PC-9 (cell line): Measurements from ENCODE around the gene VDAC2. TPM values are rescaled to one million over a fixed set of nuclear protein-coding genes. Genes with fewer than 3 reads are reported as not detected.

Experiments
- BruUV-seq: library from RNA; stranded (reverse); fragments of 400-500 nt; replicated peaks from 2 replicates; lab custom pipeline; 2021; lab: Mats Ljungman, UMichigan
- CTCF ChIA-PET: fragments of 300-600 bp; sonication (Branson Sonifier 250); formaldehyde crosslinking; loops from one replicate; lab custom pipeline; 2022; ENCODE audit warnings: antibody characterized with exemption; lab: Charles Lee
- POLR2A ChIA-PET: fragments of 300-600 bp; sonication (Branson Sonifier 250); formaldehyde crosslinking; loops from one replicate; lab custom pipeline; 2022; ENCODE audit warnings: antibody characterized with exemption; ENCODE audit not compliant: unreplicated experiment; lab: Charles Lee
- DNase-seq, 2 experiments: peaks; one replicate each; pipeline versions ENCODE4 v3.0.0 to v3.0.0-alpha.2; 2015 to 2022; ENCODE audit warnings: mixed read lengths in 1 of 2
- H2AFZ ChIP-seq: fragments of 200-600 bp; sonication (generic); 2 replicates; pipeline ENCODE4 v1.8.1; 2017; ENCODE audit warnings: antibody characterized with exemption
- H3F3A ChIP-seq: fragments of 200-600 bp; sonication (generic); 2 replicates; pipeline ENCODE4 v1.8.1; 2017; ENCODE audit warnings: antibody characterized with exemption, mild to moderate bottlenecking, low read depth; ENCODE audit not compliant: insufficient read depth
- H3K27ac ChIP-seq: fragments of 200-600 bp; sonication (generic); 2 replicates; pipeline ENCODE4 v1.6.1; 2016; ENCODE audit warnings: mixed run types
- H3K27me3 ChIP-seq: fragments of 200-600 bp; sonication (generic); 2 replicates; pipeline ENCODE4 v1.6.1; 2016; ENCODE audit warnings: low read depth, mixed run types; ENCODE audit not compliant: insufficient read depth
- H3K36me3 ChIP-seq: fragments of 200-600 bp; sonication (generic); 2 replicates; pipeline ENCODE4 v1.6.1; 2016; ENCODE audit warnings: low read depth, mixed run types
- H3K4me1 ChIP-seq: fragments of 200-600 bp; sonication (generic); replicated peaks from 2 replicates; pipeline ENCODE4 v1.6.1; 2016; ENCODE audit warnings: mixed run types; ENCODE audit not compliant: insufficient read depth
- H3K4me2 ChIP-seq: fragments of 200-600 bp; sonication (generic); 2 replicates; pipeline ENCODE4 v1.6.1; 2017; ENCODE audit warnings: mixed run types
- H3K4me3 ChIP-seq: fragments of 200-600 bp; sonication (generic); 2 replicates; pipeline ENCODE4 v1.6.1; 2016; ENCODE audit warnings: mixed run types
- H3K79me2 ChIP-seq: fragments of 200-600 bp; sonication (generic); 2 replicates; pipeline ENCODE4 v1.6.1; 2017; ENCODE audit warnings: low read depth, mixed run types
- H3K9me2 ChIP-seq: fragments of 200-600 bp; sonication (generic); 2 replicates; pipeline ENCODE4 v1.8.1; 2017; ENCODE audit warnings: mild to moderate bottlenecking; ENCODE audit not compliant: insufficient read depth
- H3K9me3 ChIP-seq: fragments of 200-600 bp; sonication (generic); 2 replicates; pipeline ENCODE4 v1.8.1; 2016; ENCODE audit warnings: low read depth; ENCODE audit not compliant: insufficient read depth
- H4K20me1 ChIP-seq: fragments of 200-600 bp; sonication (generic); 2 replicates; pipeline ENCODE4 v1.8.1; 2017; ENCODE audit not compliant: insufficient read depth
- CTCF ChIP-seq: fragments of 200-600 bp; sonication (generic); conservative IDR thresholded peaks from 2 replicates; pipeline ENCODE4 v1.6.1; 2017; ENCODE audit warnings: mixed run types, antibody characterized with exemption, mild to moderate bottlenecking, moderate library complexity
- EZH2 ChIP-seq: fragments of 200-600 bp; sonication (generic); IDR thresholded peaks from 2 replicates; pipeline ENCODE4 v1.8.0; 2017; ENCODE audit warnings: antibody characterized with exemption, low read depth
- intact Hi-C: fragments of 100-400 bp; cut with micrococcal nuclease; formaldehyde crosslinking; loops from one replicate; pipeline ENCODE4 v1.10.0; 2022; ENCODE audit not compliant: unreplicated experiment
- total RNA-seq: library from RNA; stranded (reverse); gene quantifications from 2 replicates; pipeline ENCODE4 v1.2.3, GENCODE V29; 2021

Gene VDAC2
- total RNA-seq, 1 experiment from 2014 or later = 243 TPM

DNA sequence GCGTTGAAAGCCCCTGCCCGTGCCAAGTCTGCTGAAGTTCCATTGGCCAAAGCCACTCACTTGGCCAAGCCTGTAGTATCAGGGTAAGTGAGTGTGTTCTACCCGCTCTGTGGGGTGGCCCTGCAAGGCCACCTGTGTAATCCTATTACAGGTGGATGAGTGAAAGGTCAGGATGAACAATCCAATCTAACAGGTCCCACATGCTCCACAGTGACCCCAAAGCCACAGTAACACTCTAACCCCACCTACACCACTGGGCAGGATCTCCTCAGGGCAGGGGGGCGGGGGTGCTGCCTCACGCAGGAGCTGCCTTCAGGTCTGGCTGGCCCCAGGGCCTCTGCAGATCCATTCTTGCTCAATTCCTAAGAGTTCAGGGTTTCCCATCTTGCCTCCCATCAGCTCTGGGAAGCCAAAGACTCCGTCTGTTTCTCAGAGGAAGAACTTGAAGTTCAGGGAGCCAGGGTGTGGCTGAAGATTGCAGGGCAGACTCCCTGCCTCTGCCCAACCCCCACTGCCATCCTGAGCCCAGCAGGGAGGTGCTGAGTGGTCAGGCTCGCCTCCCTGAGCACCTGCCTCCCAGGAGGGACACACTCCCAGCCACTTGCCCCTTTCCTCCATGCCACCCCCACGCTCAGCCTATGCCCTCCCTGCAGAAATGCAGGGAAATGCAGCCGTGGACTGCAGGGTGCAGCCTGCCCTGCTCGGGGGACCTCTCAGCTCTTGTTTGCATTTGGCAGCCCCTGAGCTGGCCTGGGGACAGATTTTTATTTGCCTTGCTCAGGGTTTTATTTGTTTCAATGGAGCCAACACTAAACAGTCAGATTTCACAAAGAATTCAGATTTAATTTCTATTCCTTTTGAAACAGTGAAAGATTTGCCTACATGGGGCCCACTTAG, 35.0 kb downstream of the VDAC2 start:
- Histone ChIP-seq H3K79me2 (no peaks in the 10 kb centered on the region), H3K4me1 (peaks cover 81% of the 10 kb centered on the region), H2AFZ (no peak overlapping the region), H3K9me3 (no peaks in the 10 kb centered on the region), H3F3A (peaks cover 44% of the 10 kb centered on the region), H3K4me3 (no peak overlapping the region; the same call in 1 of the 2 replicates), H3K36me3 (no peaks in the 10 kb centered on the region), H3K9me2 (no peaks in the 10 kb centered on the region), H3K4me2 (peak overlapping the region; percentile 65), H3K27ac (peak overlapping the region; percentile 96), H4K20me1 (no peaks in the 10 kb centered on the region), H3K27me3 (no peaks in the 10 kb centered on the region)
- peak; percentile 87 to 99 for DNase-seq
- BruUV-seq = no TSS peak
- ChIA-PET CTCF (interaction anchor here (1.0 to 1.3 kb wide), 2 partner anchors 10 to 50 kb away, joined by 4 to 5 read pairs; partner anchors contain the start of gene COMTD1), POLR2A (interaction anchor here (0.6 kb wide), 1 partner anchor 804 kb away, joined by 6 read pairs; no protein-coding TSS in a partner anchor)
- intact Hi-C loops = loop anchor here (1.0 to 10.0 kb wide), 3 partner anchors 50 to 149 kb away; no protein-coding TSS in a partner anchor
- no peak for TF ChIP-seq CTCF
- no peak for TF ChIP-seq EZH2

DNA sequence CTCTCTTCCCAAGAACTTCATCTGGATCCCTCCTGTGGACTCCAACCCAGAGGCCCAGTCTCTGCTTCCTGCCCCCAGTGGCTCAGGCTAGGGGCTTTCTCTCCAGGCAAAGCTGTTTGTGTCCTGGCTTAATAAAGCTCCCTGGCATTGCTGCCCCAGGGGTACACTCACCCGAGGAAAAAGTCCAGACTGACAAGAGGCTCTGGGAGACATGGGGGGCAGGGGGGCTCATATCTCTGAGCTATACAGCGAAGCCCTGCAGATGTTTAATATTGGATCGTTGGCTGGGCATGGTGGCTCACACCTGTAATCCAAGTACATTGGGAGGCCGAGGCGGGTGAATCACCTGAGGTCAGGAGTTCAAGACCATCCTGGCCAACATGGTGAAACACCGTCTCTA, 35.9 kb downstream of the VDAC2 start:
- Histone ChIP-seq H3K79me2 (no peaks in the 10 kb centered on the region), H3K27me3 (no peaks in the 10 kb centered on the region), H3K4me1 (peaks cover 85% of the 10 kb centered on the region), H3F3A (peaks cover 48% of the 10 kb centered on the region), H3K4me3 (no peak overlapping the region), H4K20me1 (no peaks in the 10 kb centered on the region), H2AFZ (no peak overlapping the region), H3K9me2 (no peaks in the 10 kb centered on the region), H3K27ac (peak overlapping the region; percentile 96), H3K9me3 (no peaks in the 10 kb centered on the region), H3K36me3 (no peaks in the 10 kb centered on the region), H3K4me2 (peak overlapping the region; percentile 65)
- ChIA-PET CTCF (interaction anchor here (1.0 kb wide), 1 partner anchor 49 kb away, joined by 4 read pairs; no protein-coding TSS in a partner anchor), POLR2A (interaction anchor here (0.6 kb wide), 1 partner anchor 805 kb away, joined by 6 read pairs; no protein-coding TSS in a partner anchor)
- no TSS peak for BruUV-seq
- TF ChIP-seq EZH2 = no peak
- no peak for TF ChIP-seq CTCF
- intact Hi-C loops = loop anchor here (10.0 kb wide), 1 partner anchor 108 kb away; no protein-coding TSS in a partner anchor
- peak in 1 of 2 experiments; percentile 32 for DNase-seq

DNA sequence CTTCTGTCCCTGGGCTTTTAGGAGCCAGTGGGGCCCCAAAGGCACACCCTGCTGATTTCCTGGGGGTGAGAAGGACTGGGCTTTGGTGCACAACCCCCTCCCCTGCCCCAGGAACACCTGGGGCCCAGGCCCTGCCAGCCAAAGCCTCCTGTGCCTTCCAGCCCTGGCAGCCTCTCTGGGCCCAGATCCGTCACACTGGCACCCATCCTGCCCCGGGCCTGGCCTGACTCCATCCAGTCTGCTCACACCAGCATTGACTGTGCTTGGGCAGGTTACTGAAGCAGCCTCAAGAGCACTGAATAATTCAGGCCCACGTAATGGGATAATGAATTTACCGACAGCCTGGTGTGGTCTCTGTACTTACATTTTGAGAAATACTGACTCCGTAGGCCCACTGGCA, 37.2 kb downstream of the VDAC2 start:
- CTCF ChIA-PET = no interaction called here
- no peaks in the 10 kb centered on the region for H3K9me2 ChIP-seq
- no peaks in the 10 kb centered on the region for H3K79me2 ChIP-seq
- POLR2A ChIA-PET = no interaction called here
- H3K4me3 ChIP-seq = no peak overlapping the region
- peaks cover 49% of the 10 kb centered on the region for H3F3A ChIP-seq
- peak overlapping the region; percentile 96 for H3K27ac ChIP-seq
- peaks cover 4% of the 10 kb centered on the region; the same call in 1 of the 2 replicates for H3K9me3 ChIP-seq
- peak overlapping the region; percentile 13 for H3K4me2 ChIP-seq
- H3K27me3 ChIP-seq = no peaks in the 10 kb centered on the region
- no peaks in the 10 kb centered on the region for H3K36me3 ChIP-seq
- H4K20me1 ChIP-seq = no peaks in the 10 kb centered on the region
- no peak overlapping the region for H2AFZ ChIP-seq
- peaks cover 90% of the 10 kb centered on the region for H3K4me1 ChIP-seq
- DNase-seq = no peak
- intact Hi-C loops = loop anchor here (10.0 kb wide), 1 partner anchor 107 kb away; no protein-coding TSS in a partner anchor
- no TSS peak for BruUV-seq
- TF ChIP-seq CTCF (no peak), EZH2 (no peak)
